ENCODE measurements around the gene APOBEC3H.

Gene APOBEC3H

GRCh38 chr22:39138357-39138997, 41.4 kb downstream of the APOBEC3H start:
- DNase-seq: no peak

GRCh38 chr22:39139933-39140332, 42.9 kb downstream of the APOBEC3H start:
- DNase-seq: no peak

- no peak for DNase-seq
These were observed 45.1 kb downstream of the APOBEC3H start for GRCh38 chr22:39142088-39142680.

- DNase-seq: no peak
These were observed 47.2 kb downstream of the APOBEC3H start for GRCh38 chr22:39144101-39144767.

GRCh38 chr22:39146256-39147101, 49.4 kb downstream of the APOBEC3H start:
- no peak for DNase-seq

- no peak for DNase-seq
These were observed 50.4 kb downstream of the APOBEC3H start for GRCh38 chr22:39147335-39148025.

- no peak for DNase-seq
These were observed 51.1 kb downstream of the APOBEC3H start for GRCh38 chr22:39148026-39148726.

- no peak for DNase-seq
These were observed 51.9 kb downstream of the APOBEC3H start for GRCh38 chr22:39148727-39149535.

- no peak for DNase-seq
These were observed 53.1 kb downstream of the APOBEC3H start for GRCh38 chr22:39149915-39150847.

- no peak for DNase-seq
These were observed 53.8 kb downstream of the APOBEC3H start for GRCh38 chr22:39150848-39151215.

- no peak for DNase-seq
These were observed 54.4 kb downstream of the APOBEC3H start for GRCh38 chr22:39151329-39151975.

- no peak for DNase-seq
These were observed 55.0 kb downstream of the APOBEC3H start for GRCh38 chr22:39152024-39152510.

GRCh38 chr22:39152511-39153219, 55.6 kb downstream of the APOBEC3H start, which contains the start of gene CBX7:
Gene CBX7, minus strand, starts transcription at chr22:39152680. Its CDS starts 236 bp downstream, at chr22:39152444.
- DNase-seq: peak; percentile 47 to 73

- no peak for DNase-seq
These were observed 56.2 kb downstream of the APOBEC3H start for GRCh38 chr22:39153220-39153717.
